SU-DHL-6 (cell line): ENCODE results near the gene NASP.

ENCODE experiments used
- EZH2phosphoT487 ChIP-seq: fragments of 200-600 bp; sonication (generic), shearing (Covaris generic); conservative IDR thresholded peaks from 2 replicates; pipeline ENCODE4 v1.6.1; 2018; ENCODE audit warnings: mild to moderate bottlenecking, antibody characterized with exemption, low read length, moderate library complexity, mixed read lengths
- TF ChIP-seq, protein P1 (sequence below): fragments of 200-600 bp; sonication (generic); IDR thresholded peaks from one replicate; pipeline ENCODE4 v1.5.1; 2017; ENCODE audit warnings: antibody characterized with exemption, mild to moderate bottlenecking, low read length, moderate library complexity; ENCODE audit not compliant: insufficient read depth, poor library complexity, severe bottlenecking

DNA sequence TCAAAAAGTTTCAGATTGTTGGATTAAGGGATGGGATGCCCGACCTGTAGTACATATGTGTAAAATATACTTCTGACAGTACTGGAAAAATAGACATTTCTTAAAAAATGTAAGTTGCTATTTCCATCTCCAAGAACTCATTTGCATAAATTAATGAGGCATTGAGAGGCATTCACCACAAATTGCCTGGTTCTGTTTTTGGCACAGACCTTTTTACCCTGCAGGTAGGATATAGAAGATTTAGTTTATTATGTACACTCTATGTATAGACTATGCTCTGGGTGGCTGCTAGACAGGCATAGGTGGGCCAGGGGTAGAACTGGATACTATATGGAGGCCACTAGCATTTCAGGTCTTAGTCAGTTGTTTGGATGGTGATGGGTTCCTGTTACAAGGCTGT lies 32.0 kb downstream of the NASP start:
- TF ChIP-seq, protein P1, sequence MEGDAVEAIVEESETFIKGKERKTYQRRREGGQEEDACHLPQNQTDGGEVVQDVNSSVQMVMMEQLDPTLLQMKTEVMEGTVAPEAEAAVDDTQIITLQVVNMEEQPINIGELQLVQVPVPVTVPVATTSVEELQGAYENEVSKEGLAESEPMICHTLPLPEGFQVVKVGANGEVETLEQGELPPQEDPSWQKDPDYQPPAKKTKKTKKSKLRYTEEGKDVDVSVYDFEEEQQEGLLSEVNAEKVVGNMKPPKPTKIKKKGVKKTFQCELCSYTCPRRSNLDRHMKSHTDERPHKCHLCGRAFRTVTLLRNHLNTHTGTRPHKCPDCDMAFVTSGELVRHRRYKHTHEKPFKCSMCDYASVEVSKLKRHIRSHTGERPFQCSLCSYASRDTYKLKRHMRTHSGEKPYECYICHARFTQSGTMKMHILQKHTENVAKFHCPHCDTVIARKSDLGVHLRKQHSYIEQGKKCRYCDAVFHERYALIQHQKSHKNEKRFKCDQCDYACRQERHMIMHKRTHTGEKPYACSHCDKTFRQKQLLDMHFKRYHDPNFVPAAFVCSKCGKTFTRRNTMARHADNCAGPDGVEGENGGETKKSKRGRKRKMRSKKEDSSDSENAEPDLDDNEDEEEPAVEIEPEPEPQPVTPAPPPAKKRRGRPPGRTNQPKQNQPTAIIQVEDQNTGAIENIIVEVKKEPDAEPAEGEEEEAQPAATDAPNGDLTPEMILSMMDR: no peak
- no peak for TF ChIP-seq EZH2phosphoT487
